Epithelial cell of umbilical artery (primary cell): ENCODE results near the gene ANKRD65. TPM values are rescaled to one million over a fixed set of nuclear protein-coding genes. Genes with fewer than 3 reads are reported as not detected.

Experiments used
- total RNA-seq: library from RNA; depleted of rRNA; stranded (reverse); fragments of >200 nt; gene quantifications from 2 replicates; pipeline ENCODE4 v1.2.3, GENCODE V29; 2014

ANKRD65 gene
- under 0.01 TPM in 1 of 2 replicates, not detected in the other for total RNA-seq

GRCh38 chr1:1421147-1421906 lies at the start of gene ANKRD65:
TSS of gene ANKRD65 (minus strand) at chr1:1421276. CDS start at chr1:1421005, 271 bp downstream.

GRCh38 chr1:1449099-1449739 lies 28.1 kb upstream of the ANKRD65 start, which contains the start of gene ATAD3C:
TSS of gene ATAD3C (plus strand) at chr1:1449689. CDS start at chr1:1450684, 995 bp downstream.

GRCh38 chr1:1435106-1435903 lies 14.2 kb upstream of the ANKRD65 start, which contains the start of gene VWA1:
TSS of gene VWA1 (plus strand) at chr1:1435690. CDS start at chr1:1435749, 59 bp downstream.

GRCh38 chr1:1406821-1407635 lies 14.0 kb downstream of the ANKRD65 start, which contains the start of gene MRPL20:
TSS of gene MRPL20 (minus strand) at chr1:1407293. CDS start at chr1:1407217, 76 bp downstream.

GRCh38 chr1:1399187-1399871 lies 21.7 kb downstream of the ANKRD65 start, which contains the start of gene CCNL2:
TSS of gene CCNL2 (minus strand) at chr1:1399335. CDS start at chr1:1399306, 29 bp downstream.

GRCh38 chr1:1374929-1375662 lies 46.0 kb downstream of the ANKRD65 start, which contains the start of gene AURKAIP1:
TSS of gene AURKAIP1 (minus strand) at chr1:1375207. CDS start at chr1:1374756, 451 bp downstream.

Other genes starting within 250 kb of the ANKRD65 start
- gene TTLL10, start 247.4 kb downstream of the ANKRD65 start, total RNA-seq, result not detected in 2 replicates
- not detected in 2 replicates for gene TNFRSF18, start 214.7 kb downstream of the ANKRD65 start, total RNA-seq
- 0.61 and 0.65 TPM in 2 replicates for gene TNFRSF4, start 207.1 kb downstream of the ANKRD65 start, total RNA-seq
- gene SDF4, start 189.3 kb downstream of the ANKRD65 start, total RNA-seq, result 78.0 and 108 TPM in 2 replicates
- 20.8 and 35.1 TPM in 2 replicates for gene B3GALT6, start 189.0 kb downstream of the ANKRD65 start, total RNA-seq
- gene C1QTNF12, start 174.6 kb downstream of the ANKRD65 start, total RNA-seq, result 0.32 and 0.76 TPM in 2 replicates
- 41.3 and 52.3 TPM in 2 replicates for gene UBE2J2, start 147.4 kb downstream of the ANKRD65 start, total RNA-seq
- gene SCNN1D, start 140.8 kb downstream of the ANKRD65 start, total RNA-seq, result 0.32 and 0.46 TPM in 2 replicates
- gene ACAP3, start 113.3 kb downstream of the ANKRD65 start, total RNA-seq, result 13.1 and 23.1 TPM in 2 replicates
- gene PUSL1, start 112.7 kb downstream of the ANKRD65 start, total RNA-seq, result 15.5 and 17.2 TPM in 2 replicates
- gene INTS11, start 96.6 kb downstream of the ANKRD65 start, total RNA-seq, result 41.3 and 52.6 TPM in 2 replicates
- 9.0 and 11.4 TPM in 2 replicates for gene CPTP, start 96.5 kb downstream of the ANKRD65 start, total RNA-seq
- gene TAS1R3, start 90.0 kb downstream of the ANKRD65 start, total RNA-seq, result under 0.01 and 0.30 TPM in 2 replicates
- 39.2 and 48.4 TPM in 2 replicates for gene DVL1, start 71.9 kb downstream of the ANKRD65 start, total RNA-seq
- gene MXRA8, start 62.7 kb downstream of the ANKRD65 start, total RNA-seq, result 1.6 and 2.1 TPM in 2 replicates
- 113 and 146 TPM in 2 replicates for gene AURKAIP1, start 46.1 kb downstream of the ANKRD65 start, total RNA-seq
- 82.2 and 111 TPM in 2 replicates for gene CCNL2, start 21.9 kb downstream of the ANKRD65 start, total RNA-seq
- gene MRPL20, start 14.0 kb downstream of the ANKRD65 start, total RNA-seq, result 122 and 126 TPM in 2 replicates
- 0.91 and 1.6 TPM in 2 replicates for gene VWA1, start 14.4 kb upstream of the ANKRD65 start, total RNA-seq
- not detected in 2 replicates for gene ATAD3C, start 28.4 kb upstream of the ANKRD65 start, total RNA-seq
- gene ATAD3B, start 50.5 kb upstream of the ANKRD65 start, total RNA-seq, result 28.1 and 28.3 TPM in 2 replicates
- gene ATAD3A, start 90.9 kb upstream of the ANKRD65 start, total RNA-seq, result 39.5 and 49.0 TPM in 2 replicates
- gene TMEM240, start 119.3 kb upstream of the ANKRD65 start, total RNA-seq, result 2.9 and 4.1 TPM in 2 replicates
- 67.0 and 82.2 TPM in 2 replicates for gene SSU72, start 153.6 kb upstream of the ANKRD65 start, total RNA-seq
- 0.15 and 0.65 TPM in 2 replicates for gene FNDC10, start 178.9 kb upstream of the ANKRD65 start, total RNA-seq
- 27.6 and 54.3 TPM in 2 replicates for gene MIB2, start 194.2 kb upstream of the ANKRD65 start, total RNA-seq
- gene MMP23B, start 210.9 kb upstream of the ANKRD65 start, total RNA-seq, result 0.61 and 0.97 TPM in 2 replicates
- gene CDK11B, start 237.7 kb upstream of the ANKRD65 start, total RNA-seq, result 6.7 and 8.8 TPM in 2 replicates